GM11168 (cell line): ENCODE measurements around the gene FLCN.
"Not testable (repeated sequence)": the region's sequence is repeated elsewhere in the genome, so short reads cannot be mapped to it uniquely, and the experiment has no call there.

Source experiments
- in situ Hi-C: fragments of 300-500 bp; cut with MboI; formaldehyde crosslinking; loops from one replicate; pipeline ENCODE4 v1.12.0; 2022; ENCODE audit warnings: low sequenced_read_pairs; ENCODE audit not compliant: unreplicated experiment

FLCN gene

GRCh38 chr17:17214646-17215436, 22.1 kb downstream of the FLCN start:
- in situ Hi-C loops = no loop called here

GRCh38 chr17:17213775-17214174, 23.2 kb downstream of the FLCN start:
- in situ Hi-C loops = no loop called here

DNA sequence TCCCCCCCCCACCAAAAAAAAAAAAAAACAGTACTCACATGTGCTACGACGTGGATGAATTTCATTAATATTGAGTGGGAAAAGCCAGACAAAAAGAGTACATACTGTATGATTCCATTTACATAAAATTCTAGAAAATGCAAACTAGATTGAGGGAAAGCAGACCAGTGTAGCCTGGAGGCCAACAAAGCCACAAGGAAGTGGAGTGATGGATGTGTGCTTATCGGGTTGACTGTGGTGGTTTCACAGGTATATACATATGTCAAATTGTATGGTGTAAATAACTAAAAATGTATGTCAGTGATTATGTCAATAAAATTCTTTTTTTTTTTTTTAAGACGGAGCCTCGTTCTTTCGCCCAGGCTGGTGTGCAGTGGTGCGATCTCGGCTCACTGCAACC, 29.0 kb downstream of the FLCN start:
- in situ Hi-C loops = no loop called here

DNA sequence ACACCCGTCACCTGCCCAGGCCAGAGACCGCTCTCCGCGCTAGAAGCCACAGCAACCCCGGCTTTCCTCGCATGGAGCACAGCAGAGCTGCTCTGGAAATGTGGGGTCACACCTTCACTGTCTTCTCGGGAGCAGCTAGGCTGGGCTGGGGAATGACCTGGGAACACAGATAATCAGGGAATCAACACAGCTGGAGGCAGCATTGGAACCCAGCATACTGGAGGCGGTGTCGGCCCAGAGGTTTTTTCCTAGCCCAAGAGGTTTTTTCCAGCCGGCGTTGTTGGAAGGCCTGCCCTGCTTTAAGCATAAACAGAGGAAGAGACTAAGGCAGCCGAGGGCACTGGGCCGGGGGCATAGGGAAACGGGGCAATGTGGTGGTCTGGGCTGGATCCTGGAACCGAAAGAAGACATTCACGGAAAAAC, 30.0 kb downstream of the FLCN start:
- in situ Hi-C loops = no loop called here

DNA sequence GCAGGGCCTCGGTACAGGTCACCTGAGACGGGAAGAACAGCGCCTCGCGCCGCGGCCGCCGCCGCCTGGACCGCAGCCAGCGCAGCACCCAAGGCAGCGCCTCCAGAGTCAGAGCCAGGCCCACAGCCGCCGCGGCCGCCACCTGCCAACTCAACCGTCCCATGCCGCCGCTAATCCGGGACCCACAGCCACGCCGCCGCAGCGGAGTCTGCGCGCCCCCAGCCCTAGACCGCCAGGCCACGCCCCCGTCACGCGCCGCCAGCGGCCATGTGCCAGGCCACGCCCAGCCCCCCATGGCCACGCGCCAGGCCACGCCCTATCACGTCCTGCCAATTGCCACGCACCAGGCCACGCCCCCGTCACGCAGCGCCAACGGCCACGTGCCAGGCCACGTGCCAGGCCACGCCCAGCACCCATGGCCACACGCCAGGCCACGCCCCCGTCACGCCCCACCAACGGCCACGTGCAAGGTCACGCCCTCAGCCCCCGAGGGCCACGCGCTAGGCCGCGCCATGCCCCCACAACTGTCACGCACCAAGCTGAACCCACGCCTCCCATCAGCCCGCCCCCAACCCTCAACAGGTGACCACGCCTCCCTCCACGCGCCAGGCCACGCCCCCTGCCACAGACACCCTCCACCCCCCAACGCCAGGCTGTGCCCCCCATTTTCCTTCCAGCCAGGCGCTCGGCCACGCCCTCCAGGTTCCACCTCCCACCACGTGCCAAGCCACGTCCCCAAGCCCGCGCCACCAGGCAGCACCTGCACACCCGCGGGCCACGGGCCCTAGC, 30.6 kb downstream of the FLCN start, which contains the start of gene PLD6:
PLD6 (minus strand) TSS at position 210 of the 789 bp plus-strand sequence; CDS start at position 163, 47 bp downstream.
- in situ Hi-C loops = no loop called here

- in situ Hi-C loops = no loop called here
Observed at GRCh38 chr17:17205368-17206123, 31.4 kb downstream of the FLCN start.

GRCh38 chr17:17204635-17205231, 32.2 kb downstream of the FLCN start:
- in situ Hi-C loops = no loop called here

- in situ Hi-C loops = no loop called here
Observed at GRCh38 chr17:17204041-17204591, 32.9 kb downstream of the FLCN start.

- in situ Hi-C loops = no loop called here
Observed at GRCh38 chr17:17203173-17203730, 33.7 kb downstream of the FLCN start.

GRCh38 chr17:17201907-17202306, 35.1 kb downstream of the FLCN start:
- in situ Hi-C loops = no loop called here

GRCh38 chr17:17201271-17201670, 35.7 kb downstream of the FLCN start:
- in situ Hi-C loops = no loop called here

- in situ Hi-C loops = no loop called here
Observed at GRCh38 chr17:17200831-17201230, 36.1 kb downstream of the FLCN start.

DNA sequence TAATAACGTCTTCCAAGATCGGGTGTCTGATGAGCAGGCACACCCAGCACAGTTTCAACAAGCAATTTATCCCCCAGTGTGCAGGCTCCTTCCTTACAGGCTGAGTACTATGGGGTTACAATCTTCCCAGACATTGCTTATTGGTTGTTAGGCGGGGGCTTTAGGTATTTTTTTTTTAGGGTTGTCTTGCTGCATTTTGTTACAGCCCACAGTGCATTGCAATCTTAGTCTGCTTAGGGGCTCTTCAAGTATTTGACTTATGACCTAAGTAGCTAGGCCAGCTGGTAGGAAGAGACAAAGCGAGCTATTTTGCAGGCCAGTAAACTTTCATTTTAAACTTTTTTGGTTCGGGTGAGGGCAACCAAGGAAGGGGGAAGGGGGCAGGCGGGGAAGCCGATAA, 36.7 kb downstream of the FLCN start:
- in situ Hi-C loops = no loop called here

- in situ Hi-C loops = no loop called here
Observed at GRCh38 chr17:17198281-17198680, 38.7 kb downstream of the FLCN start.

DNA sequence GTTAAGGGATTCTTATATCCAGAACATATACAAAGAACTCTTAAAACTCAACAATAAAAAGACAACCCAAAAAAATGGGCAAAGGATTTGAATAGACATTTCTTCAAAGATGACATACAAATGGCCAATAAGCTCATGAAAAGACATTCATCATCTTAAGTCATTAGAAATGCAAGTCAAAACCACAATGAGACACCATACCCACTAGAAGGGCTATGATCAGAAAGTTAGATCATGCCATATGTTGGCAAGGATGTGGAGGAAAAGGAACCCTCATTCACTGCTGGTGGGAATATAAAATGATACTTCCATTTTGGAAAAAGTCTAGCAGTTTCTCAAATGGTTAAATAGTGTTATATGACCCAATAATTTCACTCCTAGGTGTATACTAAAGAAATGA, 40.2 kb downstream of the FLCN start:
- in situ Hi-C loops = no loop called here

DNA sequence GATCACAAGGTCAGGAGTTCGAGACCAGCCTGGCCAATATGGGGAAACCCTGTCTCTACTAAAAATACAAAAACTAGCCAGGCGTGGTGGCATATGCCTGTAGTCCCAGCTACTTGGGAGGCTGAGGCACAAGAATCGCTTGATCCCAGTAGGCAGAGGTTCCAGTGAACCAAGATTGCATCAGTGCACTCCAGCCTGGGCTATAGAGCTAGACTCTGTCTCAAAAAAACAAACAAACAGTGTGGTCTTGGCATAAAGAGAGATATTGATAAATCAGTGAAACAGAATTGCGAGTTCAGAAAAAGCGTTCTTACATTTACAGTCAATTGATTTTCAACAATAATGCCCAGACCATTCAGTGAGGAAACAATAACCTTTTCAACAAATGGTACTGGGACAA, 41.5 kb downstream of the FLCN start:
- in situ Hi-C loops = not testable (repeated sequence)

GRCh38 chr17:17191961-17192381, 45.0 kb downstream of the FLCN start:
- in situ Hi-C loops = no loop called here

DNA sequence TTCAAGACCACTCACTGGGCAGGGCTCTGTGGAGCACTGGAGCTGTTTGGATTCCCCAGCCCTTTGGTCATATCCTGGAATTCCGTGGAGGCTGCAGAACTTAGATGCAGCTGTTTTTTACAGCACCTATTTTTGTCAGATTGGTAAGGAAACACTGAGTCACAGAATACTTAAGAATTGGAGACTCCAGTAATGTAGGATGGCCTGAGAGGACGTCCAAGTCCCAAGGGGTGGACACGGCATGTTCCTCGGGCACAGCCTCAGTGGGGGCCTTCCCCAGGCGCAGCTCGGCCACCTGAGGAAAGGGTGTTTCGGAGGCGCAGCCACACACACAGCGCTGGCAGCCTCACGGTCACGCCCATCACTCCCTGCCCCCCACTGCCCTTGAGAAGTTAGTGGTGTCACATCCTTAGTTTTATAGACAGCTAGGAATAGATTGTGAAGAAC, 45.6 kb downstream of the FLCN start:
- in situ Hi-C loops = no loop called here

GRCh38 chr17:17190188-17190587, 46.8 kb downstream of the FLCN start:
- in situ Hi-C loops = no loop called here

DNA sequence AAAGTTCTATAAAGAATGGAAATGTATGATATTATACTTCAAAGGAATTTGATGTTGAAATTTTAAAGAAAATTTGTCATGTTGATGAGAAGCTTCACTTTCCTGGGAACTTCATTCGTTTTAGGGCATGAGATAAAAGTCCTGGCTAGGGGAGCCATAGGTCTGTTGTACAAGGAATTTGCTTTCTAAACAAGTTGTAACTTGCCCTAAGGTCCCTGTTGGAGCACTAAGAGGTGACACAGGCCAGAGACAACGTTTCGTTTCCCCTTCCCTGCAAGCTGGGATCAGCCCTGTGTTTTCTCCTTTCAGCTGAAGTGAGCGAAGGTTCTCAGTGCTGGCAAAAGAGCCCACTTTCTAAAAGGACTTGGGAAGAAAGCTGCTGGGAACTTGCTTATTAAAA, 47.4 kb downstream of the FLCN start:
- in situ Hi-C loops = no loop called here
